WI38 (cell line): ENCODE measurements around the gene CYSRT1.

ENCODE experiments used
- H3K4me3 ChIP-seq: 2 replicates; pipeline ENCODE4 v1.5.1; 2011; ENCODE audit warnings: low read depth, mild to moderate bottlenecking, control low read depth, low read length
- CTCF ChIP-seq: IDR thresholded peaks from 2 replicates; pipeline ENCODE4 v1.5.1; 2012; ENCODE audit warnings: low read depth, mild to moderate bottlenecking, control low read depth, low read length

The CYSRT1 gene

DNA sequence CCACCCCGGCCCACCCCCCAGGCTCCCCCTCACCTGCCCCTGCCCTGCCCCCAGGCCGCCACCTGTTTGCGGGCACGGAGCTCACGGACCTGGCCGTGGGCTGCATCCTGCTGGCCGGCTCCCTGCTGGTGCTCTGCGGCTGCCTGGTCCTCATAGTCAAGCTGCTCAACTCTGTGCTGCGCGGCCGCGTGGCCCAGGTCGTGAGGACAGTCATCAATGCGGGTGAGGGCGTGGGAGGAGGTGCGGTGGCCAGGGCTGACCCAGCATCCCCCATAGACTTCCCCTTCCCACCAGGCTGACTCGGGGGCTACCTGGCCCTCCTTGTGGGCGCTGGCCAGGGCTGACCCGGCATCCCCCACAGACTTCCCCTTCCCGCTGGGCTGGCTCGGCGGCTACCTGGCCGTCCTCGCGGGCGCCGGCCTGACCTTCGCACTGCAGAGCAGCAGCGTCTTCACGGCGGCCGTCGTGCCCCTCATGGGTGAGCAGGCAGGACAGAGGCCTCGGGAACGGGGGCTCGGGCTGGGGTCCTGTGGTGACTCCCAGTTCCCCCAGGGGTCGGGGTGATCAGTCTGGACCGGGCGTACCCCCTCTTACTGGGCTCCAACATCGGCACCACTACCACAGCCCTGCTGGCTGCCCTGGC lies 9.2 kb downstream of the CYSRT1 start:
- H3K4me3 ChIP-seq: no peak overlapping the region
- TF ChIP-seq CTCF: no peak

GRCh38 chr9:137234758-137235423 lies 9.9 kb downstream of the CYSRT1 start:
- TF ChIP-seq CTCF: no peak
- H3K4me3 ChIP-seq: no peak overlapping the region

DNA sequence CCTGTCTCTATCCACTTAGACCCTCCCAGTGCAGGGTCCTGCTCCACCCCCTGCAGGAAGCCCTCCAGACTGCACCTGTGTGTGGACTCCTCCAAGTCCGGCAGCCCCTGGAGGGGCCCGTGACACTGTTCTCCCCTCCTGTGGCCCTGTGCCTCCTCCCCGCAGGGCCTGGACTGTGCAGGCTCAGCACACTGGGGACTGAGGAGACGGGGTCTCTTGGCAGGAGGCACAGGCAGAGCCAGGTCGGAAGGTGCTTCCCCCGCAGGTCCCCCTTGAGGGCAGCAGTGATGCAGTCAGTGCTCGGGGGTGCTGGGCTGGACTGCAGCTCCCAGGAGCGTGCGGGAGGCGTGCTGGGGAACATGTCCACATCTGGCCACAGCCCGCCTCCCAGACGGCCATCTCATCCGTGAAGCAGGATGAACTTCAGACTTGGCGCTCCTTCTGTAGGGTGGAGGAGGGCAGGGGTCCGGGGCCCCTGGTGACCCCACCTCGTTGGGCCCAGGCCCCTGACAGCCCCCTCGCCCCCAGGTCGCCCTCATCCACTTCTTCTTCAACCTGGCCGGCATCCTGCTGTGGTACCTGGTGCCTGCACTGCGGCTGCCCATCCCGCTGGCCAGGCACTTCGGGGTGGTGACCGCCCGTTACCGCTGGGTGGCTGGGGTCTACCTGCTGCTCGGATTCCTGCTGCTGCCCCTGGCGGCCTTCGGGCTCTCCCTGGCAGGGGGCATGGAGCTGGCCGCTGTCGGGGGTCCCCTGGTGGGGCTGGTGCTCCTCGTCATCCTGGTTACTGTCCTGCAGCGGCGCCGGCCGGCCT lies 10.7 kb downstream of the CYSRT1 start:
- H3K4me3 ChIP-seq: no peak overlapping the region
- TF ChIP-seq CTCF: no peak

DNA sequence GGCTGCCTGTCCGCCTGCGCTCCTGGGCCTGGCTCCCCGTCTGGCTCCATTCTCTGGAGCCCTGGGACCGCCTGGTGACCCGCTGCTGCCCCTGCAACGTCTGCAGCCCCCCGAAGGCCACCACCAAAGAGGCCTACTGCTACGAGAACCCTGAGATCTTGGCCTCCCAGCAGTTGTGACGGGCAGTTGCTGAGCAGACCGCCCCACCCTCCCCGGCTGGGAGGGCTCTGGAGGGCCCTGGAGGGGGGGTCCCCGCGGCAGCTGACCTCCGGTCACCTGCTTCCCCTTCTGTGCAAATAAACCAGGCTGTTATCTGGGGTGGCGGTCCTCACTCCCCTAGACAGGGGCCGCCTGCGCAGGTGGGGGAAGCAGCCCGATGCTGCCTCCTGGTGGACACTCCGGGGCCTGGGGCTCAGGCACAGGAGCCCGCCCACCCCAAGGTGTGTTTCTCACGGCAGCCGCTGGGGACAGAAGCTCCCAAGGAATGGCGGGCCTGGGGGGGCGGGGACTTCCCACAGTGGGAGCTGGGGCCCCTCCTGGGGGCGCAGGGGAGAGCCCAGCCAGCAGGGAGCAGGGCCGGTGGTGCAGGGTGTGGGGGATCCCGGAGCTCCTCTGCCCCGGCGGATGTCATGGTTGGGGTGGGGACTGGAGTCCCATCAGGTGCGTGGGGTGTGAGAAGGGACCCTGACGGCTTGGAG lies 11.4 kb downstream of the CYSRT1 start:
- H3K4me3 ChIP-seq: no peak overlapping the region
- peak; percentile 92 for TF ChIP-seq CTCF

- H3K4me3 ChIP-seq: no peak overlapping the region
- TF ChIP-seq CTCF: no peak
These were observed 12.0 kb downstream of the CYSRT1 start for GRCh38 chr9:137236936-137237421.

GRCh38 chr9:137237759-137238726 lies 13.1 kb downstream of the CYSRT1 start:
- H3K4me3 ChIP-seq: no peak overlapping the region
- TF ChIP-seq CTCF: no peak

GRCh38 chr9:137239541-137240200 lies 14.7 kb downstream of the CYSRT1 start:
- H3K4me3 ChIP-seq: peak overlapping the region; percentile 67
